HL-60 (cell line): ENCODE results near the gene MYOF.

Experiments
- TF ChIP-seq, protein P1 (sequence below): IDR thresholded peaks from 2 replicates; pipeline ENCODE4 v1.6.1; 2012; ENCODE audit warnings: low read depth; ENCODE audit not compliant: insufficient replicate concordance
- TF ChIP-seq, protein P2 (sequence below): IDR thresholded peaks from one replicate; pipeline ENCODE4 v1.5.1; 2011; ENCODE audit warnings: low read length, control low read depth, inconsistent platforms; ENCODE audit not compliant: insufficient read depth

DNA sequence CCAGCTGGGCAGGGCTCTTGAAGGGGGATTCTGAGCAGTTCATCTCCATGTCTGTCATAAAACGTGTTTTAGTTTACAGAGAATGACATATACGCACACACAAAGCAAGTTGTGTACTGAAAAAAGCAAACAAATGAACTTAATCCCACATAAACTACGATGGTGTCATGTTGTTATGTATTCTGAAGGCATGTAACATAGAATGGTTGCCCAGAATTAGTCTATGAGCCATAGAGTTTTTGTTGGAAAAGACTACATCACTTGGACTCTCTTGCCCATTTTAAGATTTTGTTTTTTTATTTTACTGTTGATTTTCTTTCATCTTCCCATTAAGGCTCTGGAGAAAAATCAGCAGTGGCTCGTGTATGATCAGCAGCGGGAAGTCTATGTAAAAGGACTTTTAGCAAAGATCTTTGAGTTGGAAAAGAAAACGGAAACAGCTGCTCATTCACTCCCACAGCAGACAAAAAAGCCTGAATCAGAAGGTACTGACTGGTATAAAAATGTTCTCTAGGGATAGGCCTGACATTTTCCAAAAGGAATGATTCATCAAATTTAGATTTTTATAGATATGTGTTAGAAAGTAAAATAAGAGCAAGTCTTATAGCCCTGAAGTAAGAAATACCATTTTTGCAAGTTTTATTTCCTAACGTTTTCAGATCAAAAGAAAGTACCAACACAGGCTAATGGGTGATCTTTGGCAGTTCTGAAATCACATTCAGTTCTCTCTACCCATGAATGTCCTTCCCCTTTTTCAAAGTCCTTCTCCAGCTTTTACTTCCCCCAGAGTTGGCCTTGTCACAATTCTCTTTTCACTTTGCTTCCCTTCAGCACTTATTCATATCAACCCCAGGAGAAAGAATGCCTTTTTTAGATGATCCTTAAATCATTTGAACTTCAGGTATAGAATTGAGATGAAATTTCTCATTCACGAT is 33.2 kb upstream of the MYOF start:
- TF ChIP-seq, protein P1, sequence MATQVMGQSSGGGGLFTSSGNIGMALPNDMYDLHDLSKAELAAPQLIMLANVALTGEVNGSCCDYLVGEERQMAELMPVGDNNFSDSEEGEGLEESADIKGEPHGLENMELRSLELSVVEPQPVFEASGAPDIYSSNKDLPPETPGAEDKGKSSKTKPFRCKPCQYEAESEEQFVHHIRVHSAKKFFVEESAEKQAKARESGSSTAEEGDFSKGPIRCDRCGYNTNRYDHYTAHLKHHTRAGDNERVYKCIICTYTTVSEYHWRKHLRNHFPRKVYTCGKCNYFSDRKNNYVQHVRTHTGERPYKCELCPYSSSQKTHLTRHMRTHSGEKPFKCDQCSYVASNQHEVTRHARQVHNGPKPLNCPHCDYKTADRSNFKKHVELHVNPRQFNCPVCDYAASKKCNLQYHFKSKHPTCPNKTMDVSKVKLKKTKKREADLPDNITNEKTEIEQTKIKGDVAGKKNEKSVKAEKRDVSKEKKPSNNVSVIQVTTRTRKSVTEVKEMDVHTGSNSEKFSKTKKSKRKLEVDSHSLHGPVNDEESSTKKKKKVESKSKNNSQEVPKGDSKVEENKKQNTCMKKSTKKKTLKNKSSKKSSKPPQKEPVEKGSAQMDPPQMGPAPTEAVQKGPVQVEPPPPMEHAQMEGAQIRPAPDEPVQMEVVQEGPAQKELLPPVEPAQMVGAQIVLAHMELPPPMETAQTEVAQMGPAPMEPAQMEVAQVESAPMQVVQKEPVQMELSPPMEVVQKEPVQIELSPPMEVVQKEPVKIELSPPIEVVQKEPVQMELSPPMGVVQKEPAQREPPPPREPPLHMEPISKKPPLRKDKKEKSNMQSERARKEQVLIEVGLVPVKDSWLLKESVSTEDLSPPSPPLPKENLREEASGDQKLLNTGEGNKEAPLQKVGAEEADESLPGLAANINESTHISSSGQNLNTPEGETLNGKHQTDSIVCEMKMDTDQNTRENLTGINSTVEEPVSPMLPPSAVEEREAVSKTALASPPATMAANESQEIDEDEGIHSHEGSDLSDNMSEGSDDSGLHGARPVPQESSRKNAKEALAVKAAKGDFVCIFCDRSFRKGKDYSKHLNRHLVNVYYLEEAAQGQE, result no peak
- TF ChIP-seq, protein P2, sequence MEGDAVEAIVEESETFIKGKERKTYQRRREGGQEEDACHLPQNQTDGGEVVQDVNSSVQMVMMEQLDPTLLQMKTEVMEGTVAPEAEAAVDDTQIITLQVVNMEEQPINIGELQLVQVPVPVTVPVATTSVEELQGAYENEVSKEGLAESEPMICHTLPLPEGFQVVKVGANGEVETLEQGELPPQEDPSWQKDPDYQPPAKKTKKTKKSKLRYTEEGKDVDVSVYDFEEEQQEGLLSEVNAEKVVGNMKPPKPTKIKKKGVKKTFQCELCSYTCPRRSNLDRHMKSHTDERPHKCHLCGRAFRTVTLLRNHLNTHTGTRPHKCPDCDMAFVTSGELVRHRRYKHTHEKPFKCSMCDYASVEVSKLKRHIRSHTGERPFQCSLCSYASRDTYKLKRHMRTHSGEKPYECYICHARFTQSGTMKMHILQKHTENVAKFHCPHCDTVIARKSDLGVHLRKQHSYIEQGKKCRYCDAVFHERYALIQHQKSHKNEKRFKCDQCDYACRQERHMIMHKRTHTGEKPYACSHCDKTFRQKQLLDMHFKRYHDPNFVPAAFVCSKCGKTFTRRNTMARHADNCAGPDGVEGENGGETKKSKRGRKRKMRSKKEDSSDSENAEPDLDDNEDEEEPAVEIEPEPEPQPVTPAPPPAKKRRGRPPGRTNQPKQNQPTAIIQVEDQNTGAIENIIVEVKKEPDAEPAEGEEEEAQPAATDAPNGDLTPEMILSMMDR, result no peak
